ENCODE measurements around the gene ATAD3B.

DNA sequence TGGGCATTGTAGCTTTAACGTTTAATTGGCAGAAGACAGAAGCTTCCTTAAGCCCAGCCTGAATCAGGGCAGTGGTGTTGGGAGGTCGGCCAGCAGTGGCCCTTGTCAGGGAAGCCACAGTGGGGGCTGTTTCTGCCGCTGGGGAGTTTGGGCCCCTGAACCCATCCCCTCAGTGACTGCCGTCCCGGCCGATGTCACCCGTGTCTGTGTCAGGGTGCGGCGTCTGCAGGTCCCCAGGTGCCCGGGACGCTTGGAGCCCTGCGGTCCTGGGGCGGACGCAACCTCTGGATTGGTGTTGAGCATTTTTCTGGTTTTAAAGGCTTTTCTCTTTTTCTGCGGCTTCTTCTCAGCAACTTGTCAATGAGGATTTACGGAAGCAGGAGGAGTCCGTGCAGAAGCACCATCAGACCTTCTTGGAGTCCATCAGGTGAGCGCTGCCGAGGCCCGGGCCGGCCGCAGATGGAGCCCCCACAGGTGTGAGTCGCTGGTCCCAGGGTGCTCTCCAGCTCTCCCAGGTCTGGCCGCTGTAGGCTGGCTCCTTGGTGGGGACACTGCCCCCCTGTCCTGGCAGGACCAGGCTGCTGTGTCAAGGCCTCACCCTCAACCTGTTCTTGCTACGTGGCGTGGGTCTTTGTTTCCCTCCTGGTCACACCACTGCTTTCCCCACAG lies 19.7 kb upstream of the ATAD3B start:
- no peak for TF ChIP-seq POLR2A (IDR thresholded peaks at IDR 0.05; ENCODE audit: low read depth, low read length)
- TF ChIP-seq, protein P1, sequence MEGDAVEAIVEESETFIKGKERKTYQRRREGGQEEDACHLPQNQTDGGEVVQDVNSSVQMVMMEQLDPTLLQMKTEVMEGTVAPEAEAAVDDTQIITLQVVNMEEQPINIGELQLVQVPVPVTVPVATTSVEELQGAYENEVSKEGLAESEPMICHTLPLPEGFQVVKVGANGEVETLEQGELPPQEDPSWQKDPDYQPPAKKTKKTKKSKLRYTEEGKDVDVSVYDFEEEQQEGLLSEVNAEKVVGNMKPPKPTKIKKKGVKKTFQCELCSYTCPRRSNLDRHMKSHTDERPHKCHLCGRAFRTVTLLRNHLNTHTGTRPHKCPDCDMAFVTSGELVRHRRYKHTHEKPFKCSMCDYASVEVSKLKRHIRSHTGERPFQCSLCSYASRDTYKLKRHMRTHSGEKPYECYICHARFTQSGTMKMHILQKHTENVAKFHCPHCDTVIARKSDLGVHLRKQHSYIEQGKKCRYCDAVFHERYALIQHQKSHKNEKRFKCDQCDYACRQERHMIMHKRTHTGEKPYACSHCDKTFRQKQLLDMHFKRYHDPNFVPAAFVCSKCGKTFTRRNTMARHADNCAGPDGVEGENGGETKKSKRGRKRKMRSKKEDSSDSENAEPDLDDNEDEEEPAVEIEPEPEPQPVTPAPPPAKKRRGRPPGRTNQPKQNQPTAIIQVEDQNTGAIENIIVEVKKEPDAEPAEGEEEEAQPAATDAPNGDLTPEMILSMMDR (IDR thresholded peaks at IDR 0.05; ENCODE audit: extremely low read depth in 1 of 2, insufficient read depth in 1 of 2, low read depth in 1 of 2, low read length in 2 of 2): no peak
- TF ChIP-seq EZH2 (IDR thresholded peaks at IDR 0.05; ENCODE audit: borderline replicate concordance, low read depth, low read length, severe bottlenecking): no peak
- TF ChIP-seq MYC (IDR thresholded peaks at IDR 0.05; ENCODE audit: low read depth, low read length): no peak
- TF ChIP-seq POLR2AphosphoS5 (IDR thresholded peaks at IDR 0.05; ENCODE audit: insufficient read depth, low read depth, low read length): no peak
- TF ChIP-seq MAX (IDR thresholded peaks at IDR 0.05; ENCODE audit: insufficient read depth, insufficient read length): no peak
- no peak for TF ChIP-seq GATA2 (IDR thresholded peaks at IDR 0.05; ENCODE audit: insufficient read depth, insufficient read length, low read depth, low read length)
- no peak for TF ChIP-seq JUN (IDR thresholded peaks at IDR 0.05; ENCODE audit: borderline replicate concordance, insufficient read depth, insufficient read length, low read depth)
